CD8-positive, alpha-beta memory T cell (primary cell): ENCODE data around the gene DSCAML1. TPM values are rescaled to one million over a fixed set of nuclear protein-coding genes. Genes with fewer than 3 reads are reported as not detected.

Experiments used
- CTCF ChIA-PET: fragments of 350-600 bp; sonication (Branson Sonifier 250); formaldehyde crosslinking; loops from one replicate; lab custom pipeline; 2021; ENCODE audit warnings: antibody characterized with exemption; lab: Charles Lee
- POLR2A ChIA-PET: fragments of 350-600 bp; sonication (Branson Sonifier 250); formaldehyde crosslinking; loops from one replicate; lab custom pipeline; 2021; ENCODE audit warnings: antibody characterized with exemption; lab: Charles Lee
- DNase-seq, 5 donors: peaks; one replicate each; pipeline versions ENCODE4 v3.0.0 to v3.0.0-alpha.2; 2020 to 2022; ENCODE audit warnings: mixed read lengths in 1 of 5
- H3K27ac ChIP-seq: one replicate; pipeline ENCODE4 v1.7.0; 2013; ENCODE audit warnings: low read depth, mild to moderate bottlenecking, low read length, moderate library complexity
- H3K27me3 ChIP-seq: 2 replicates; pipeline ENCODE4 v1.7.0; 2013; ENCODE audit warnings: low read length, mild to moderate bottlenecking; ENCODE audit not compliant: insufficient read depth, poor library complexity, severe bottlenecking
- H3K36me3 ChIP-seq: 2 replicates; pipeline ENCODE4 v1.7.0; 2013; ENCODE audit warnings: mild to moderate bottlenecking, low read length, moderate library complexity; ENCODE audit not compliant: insufficient read depth
- H3K4me1 ChIP-seq: 2 replicates; pipeline ENCODE4 v1.7.0; 2013; ENCODE audit warnings: mild to moderate bottlenecking, low read length, moderate library complexity; ENCODE audit not compliant: insufficient read depth
- H3K4me3 ChIP-seq: 2 replicates; pipeline ENCODE4 v1.7.0; 2013; ENCODE audit warnings: mild to moderate bottlenecking, low read length
- H3K9me3 ChIP-seq: 2 replicates; pipeline ENCODE4 v1.7.0; 2013; ENCODE audit warnings: mild to moderate bottlenecking, low read length
- H3K27ac Mint-ChIP-seq, 8 donors: one replicate each; pipeline ENCODE4 v1.8.0; 2020 to 2021; ENCODE audit warnings: mixed read lengths in 8 of 8, mild to moderate bottlenecking in 6 of 8, inconsistent platforms in 3 of 8, moderate library complexity in 3 of 8
- H3K27me3 Mint-ChIP-seq, 2 donors: one replicate each; pipeline ENCODE4 v1.8.0; 2020 to 2021; ENCODE audit warnings: mixed read lengths in 2 of 2, mild to moderate bottlenecking in 1 of 2, moderate library complexity in 1 of 2
- H3K36me3 Mint-ChIP-seq, 3 donors: one replicate each; pipeline ENCODE4 v1.8.0; 2020 to 2021; ENCODE audit warnings: mixed read lengths in 3 of 3, inconsistent platforms in 1 of 3, mild to moderate bottlenecking in 1 of 3
- H3K4me1 Mint-ChIP-seq, 3 donors: one replicate each; pipeline ENCODE4 v1.8.0; 2020 to 2021; ENCODE audit warnings: mixed read lengths in 3 of 3, inconsistent platforms in 1 of 3, mild to moderate bottlenecking in 1 of 3
- H3K4me3 Mint-ChIP-seq, 7 donors: one replicate each; pipeline ENCODE4 v1.8.0; 2020 to 2021; ENCODE audit warnings: mixed read lengths in 7 of 7, mild to moderate bottlenecking in 6 of 7, moderate library complexity in 4 of 7, inconsistent platforms in 2 of 7
- H3K9me3 Mint-ChIP-seq, 5 donors: one replicate each; pipeline ENCODE4 v1.8.0; 2020 to 2022; ENCODE audit warnings: mixed read lengths in 5 of 5, mild to moderate bottlenecking in 3 of 5, moderate library complexity in 2 of 5, inconsistent platforms in 1 of 5
- polyA plus RNA-seq: library from polyadenylated mRNA; unstranded; fragments of 300-500 nt; fragmentation: Illumina TruSeq; gene quantifications from one replicate; pipeline ENCODE4 v1.2.3, GENCODE V29; 2021
- total RNA-seq, 2 experiments: library from RNA; stranded (reverse); gene quantifications; one replicate each; pipeline ENCODE4 v1.2.3, GENCODE V29; 2021

The DSCAML1 gene
- total and polyA plus RNA-seq, 3 experiments from 2014 or later: 0.48 to 0.91 TPM; not detected in 1

DNA sequence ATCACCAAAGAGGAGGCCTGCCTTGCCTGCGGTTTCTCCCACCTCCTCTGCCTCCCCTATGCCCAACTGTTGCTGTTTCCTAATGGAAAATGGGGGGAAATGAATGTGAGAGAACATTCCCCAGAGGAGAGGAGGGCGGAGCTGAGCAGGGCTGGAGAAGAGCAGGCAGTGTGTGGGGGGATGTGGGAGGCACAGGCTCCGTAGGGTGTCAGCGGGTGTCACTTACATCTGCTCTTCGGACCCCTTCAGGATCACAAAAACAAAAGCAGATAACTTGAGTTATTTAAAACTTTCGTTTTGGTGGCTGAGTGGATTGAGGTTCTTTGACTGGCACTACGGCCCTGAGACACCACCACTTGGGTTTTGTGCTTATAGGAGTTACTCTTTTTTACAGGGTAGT is 375.5 kb downstream of the DSCAML1 start:
- H3K4me3 ChIP-seq: no peak overlapping the region
- H3K27me3 ChIP-seq: no peaks in the 10 kb centered on the region
- DNase-seq: no peak
- H3K4me1 ChIP-seq: peaks cover 3% of the 10 kb centered on the region
- H3K4me3 Mint-ChIP-seq: no peak overlapping the region
- ChIA-PET POLR2A (no interaction called here), CTCF (no interaction called here)
- no peak overlapping the region for H3K27ac ChIP-seq
- H3K27ac Mint-ChIP-seq: no peak overlapping the region
- peaks cover 5 to 18% of the 10 kb centered on the region in 2 donors for H3K27me3 Mint-ChIP-seq
- no peaks in the 10 kb centered on the region for H3K9me3 ChIP-seq
- H3K4me1 Mint-ChIP-seq: peaks cover 4 to 6% (median 5%) of the 10 kb centered on the region in 3 donors
- no peaks in the 10 kb centered on the region for H3K9me3 Mint-ChIP-seq
- no peaks in the 10 kb centered on the region for H3K36me3 ChIP-seq
- no peaks in the 10 kb centered on the region for H3K36me3 Mint-ChIP-seq

DNA sequence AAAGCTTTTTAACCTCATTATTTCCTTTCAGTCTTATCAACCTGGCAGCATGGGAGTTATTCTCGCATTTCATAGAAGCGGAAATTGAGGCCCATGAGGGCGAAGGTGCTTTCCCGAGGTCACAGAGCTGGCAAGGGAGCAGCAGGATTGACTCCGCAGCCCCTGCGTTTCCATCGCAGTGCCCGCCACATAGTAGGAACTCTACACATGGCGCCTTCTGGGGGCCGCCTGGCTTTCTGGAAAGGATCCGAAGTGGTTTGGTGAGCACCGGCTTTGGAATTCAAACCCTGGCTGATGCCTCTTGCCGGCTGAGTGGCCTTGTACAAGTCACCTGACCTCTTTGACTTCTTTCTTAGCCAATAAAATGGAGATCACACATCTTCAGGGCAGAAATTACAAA is 376.0 kb downstream of the DSCAML1 start:
- ChIA-PET POLR2A (no interaction called here), CTCF (no interaction called here)
- H3K4me1 ChIP-seq: no peaks in the 10 kb centered on the region
- H3K4me1 Mint-ChIP-seq: peaks cover 0 to 2% (median under 1%) of the 10 kb centered on the region in 3 donors
- no peak overlapping the region for H3K4me3 ChIP-seq
- H3K4me3 Mint-ChIP-seq: no peak overlapping the region
- no peaks in the 10 kb centered on the region for H3K27me3 ChIP-seq
- H3K27ac Mint-ChIP-seq: no peak overlapping the region
- H3K9me3 ChIP-seq: no peaks in the 10 kb centered on the region
- no peaks in the 10 kb centered on the region for H3K9me3 Mint-ChIP-seq
- no peaks in the 10 kb centered on the region for H3K36me3 ChIP-seq
- no peak for DNase-seq
- peaks cover 5 to 15% of the 10 kb centered on the region in 2 donors for H3K27me3 Mint-ChIP-seq
- H3K36me3 Mint-ChIP-seq: no peaks in the 10 kb centered on the region
- H3K27ac ChIP-seq: no peak overlapping the region

GRCh38 chr11:117420598-117420997 is 376.4 kb downstream of the DSCAML1 start:
- no peaks in the 10 kb centered on the region for H3K4me1 ChIP-seq
- CTCF ChIA-PET: no interaction called here
- H3K27me3 ChIP-seq: no peaks in the 10 kb centered on the region
- Mint-ChIP-seq H3K27ac (no peak overlapping the region), H3K27me3 (peaks cover 5 to 13% of the 10 kb centered on the region in 2 donors), H3K36me3 (no peaks in the 10 kb centered on the region), H3K4me3 (no peak overlapping the region), H3K9me3 (no peaks in the 10 kb centered on the region), H3K4me1 (no peaks in the 10 kb centered on the region)
- no peaks in the 10 kb centered on the region for H3K9me3 ChIP-seq
- POLR2A ChIA-PET: no interaction called here
- no peak for DNase-seq
- no peak overlapping the region for H3K27ac ChIP-seq
- no peaks in the 10 kb centered on the region for H3K36me3 ChIP-seq
- no peak overlapping the region for H3K4me3 ChIP-seq

DNA sequence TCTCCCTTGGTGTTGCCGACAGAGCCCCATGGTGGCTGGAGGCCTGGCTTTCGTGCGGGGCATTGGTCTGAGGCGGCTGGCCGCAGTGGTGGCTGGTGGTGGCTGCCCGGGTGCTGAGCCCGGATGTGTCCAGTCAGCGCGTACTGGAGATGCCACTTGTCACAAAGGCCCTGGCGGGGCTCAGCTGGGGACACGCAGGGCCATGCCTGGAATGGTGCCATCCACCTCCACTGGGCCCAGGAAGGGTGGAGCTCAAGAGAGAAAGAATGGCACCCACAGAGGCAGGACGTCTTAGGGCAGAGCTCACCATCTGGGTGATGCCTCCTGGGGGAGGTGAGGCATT is 376.9 kb downstream of the DSCAML1 start:
- H3K27ac ChIP-seq: no peak overlapping the region
- CTCF ChIA-PET: no interaction called here
- no peak overlapping the region for H3K4me3 Mint-ChIP-seq
- H3K27me3 ChIP-seq: no peaks in the 10 kb centered on the region
- POLR2A ChIA-PET: no interaction called here
- no peaks in the 10 kb centered on the region for H3K4me1 Mint-ChIP-seq
- H3K36me3 ChIP-seq: no peaks in the 10 kb centered on the region
- H3K27ac Mint-ChIP-seq: no peak overlapping the region
- no peak overlapping the region for H3K4me3 ChIP-seq
- no peaks in the 10 kb centered on the region for H3K9me3 Mint-ChIP-seq
- no peaks in the 10 kb centered on the region for H3K9me3 ChIP-seq
- H3K36me3 Mint-ChIP-seq: no peaks in the 10 kb centered on the region
- DNase-seq: no peak
- peaks cover 5 to 13% of the 10 kb centered on the region in 2 donors for H3K27me3 Mint-ChIP-seq
- H3K4me1 ChIP-seq: no peaks in the 10 kb centered on the region

DNA sequence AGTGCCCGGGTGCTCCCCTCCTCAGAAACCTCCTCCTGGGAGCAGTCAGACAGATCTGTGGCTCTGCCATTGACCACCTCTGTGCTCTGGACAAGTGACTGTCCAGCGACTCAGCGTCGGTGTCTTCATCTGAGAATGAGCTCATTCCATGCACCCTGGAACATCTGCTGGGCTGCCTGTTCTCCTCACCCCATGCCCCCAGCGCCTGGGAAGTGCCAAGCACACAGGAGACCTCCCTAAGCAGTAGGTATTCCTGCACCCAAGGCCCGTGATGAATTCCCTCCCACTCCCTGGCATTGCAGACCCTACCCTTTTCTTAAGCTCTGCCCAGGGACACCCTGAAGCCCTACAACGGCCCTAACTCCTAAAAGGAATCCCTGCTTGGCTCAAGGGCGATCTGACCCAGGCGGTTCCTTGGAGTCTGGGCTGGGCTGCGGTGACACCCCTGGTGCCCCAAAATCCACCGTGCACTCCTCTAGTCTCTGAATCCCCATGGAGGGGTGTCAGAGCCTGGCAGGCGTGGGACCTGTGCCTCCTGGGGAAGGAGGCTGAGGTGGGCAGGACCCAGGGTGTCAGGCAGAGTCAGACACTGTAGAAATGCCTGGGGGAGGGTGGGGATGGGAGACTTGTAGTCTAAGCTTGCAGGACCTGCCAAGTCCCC is 377.4 kb downstream of the DSCAML1 start:
- POLR2A ChIA-PET: no interaction called here
- no peak overlapping the region for H3K4me3 ChIP-seq
- no peak for DNase-seq
- H3K36me3 ChIP-seq: no peaks in the 10 kb centered on the region
- peaks cover under 1 to 8% of the 10 kb centered on the region in 2 donors for H3K27me3 Mint-ChIP-seq
- H3K4me1 Mint-ChIP-seq: no peaks in the 10 kb centered on the region
- no peak overlapping the region for H3K27ac ChIP-seq
- no peaks in the 10 kb centered on the region for H3K27me3 ChIP-seq
- CTCF ChIA-PET: no interaction called here
- peak overlapping the region in 1 of 8 donors; percentile 11 for H3K27ac Mint-ChIP-seq
- no peaks in the 10 kb centered on the region for H3K4me1 ChIP-seq
- H3K4me3 Mint-ChIP-seq: no peak overlapping the region
- no peaks in the 10 kb centered on the region for H3K9me3 Mint-ChIP-seq
- no peaks in the 10 kb centered on the region for H3K9me3 ChIP-seq
- no peaks in the 10 kb centered on the region for H3K36me3 Mint-ChIP-seq

DNA sequence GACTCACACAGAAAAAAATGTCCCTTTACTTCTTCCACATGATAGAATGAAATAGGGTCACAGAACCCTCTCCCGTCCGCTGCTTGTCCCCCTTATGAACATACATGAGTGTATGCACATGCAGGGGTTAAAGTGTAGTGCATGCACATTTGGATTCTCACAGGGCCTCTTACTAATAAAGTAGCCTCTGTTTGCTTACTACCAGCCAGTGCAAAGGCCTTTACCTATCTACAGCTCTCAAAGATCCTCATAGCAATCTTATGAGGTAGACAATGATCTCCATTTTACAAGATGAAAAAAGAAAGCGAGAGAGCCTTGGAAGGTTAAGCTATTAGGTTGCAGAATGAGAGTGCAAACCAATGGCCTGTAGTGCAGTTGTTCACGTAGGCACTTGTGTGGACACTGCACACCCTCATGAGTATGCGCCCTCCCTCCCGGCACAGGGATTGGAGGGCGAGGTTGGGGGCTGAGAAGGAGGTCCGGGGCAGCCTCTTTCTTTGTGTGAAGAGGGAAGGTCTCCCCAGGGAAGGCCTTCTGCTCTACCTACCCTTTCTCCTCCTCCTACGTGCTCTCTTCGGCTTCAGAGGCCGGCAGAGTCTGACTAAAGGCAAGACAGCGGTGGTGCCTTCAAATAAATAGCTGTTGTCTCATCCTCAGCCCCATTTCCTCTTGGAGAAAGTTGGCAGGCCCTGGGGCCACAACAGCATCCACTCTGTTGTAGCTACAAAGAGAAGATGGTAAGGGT is 378.1 kb downstream of the DSCAML1 start:
- no peak overlapping the region for H3K27ac Mint-ChIP-seq
- ChIA-PET CTCF (no interaction called here), POLR2A (no interaction called here)

DNA sequence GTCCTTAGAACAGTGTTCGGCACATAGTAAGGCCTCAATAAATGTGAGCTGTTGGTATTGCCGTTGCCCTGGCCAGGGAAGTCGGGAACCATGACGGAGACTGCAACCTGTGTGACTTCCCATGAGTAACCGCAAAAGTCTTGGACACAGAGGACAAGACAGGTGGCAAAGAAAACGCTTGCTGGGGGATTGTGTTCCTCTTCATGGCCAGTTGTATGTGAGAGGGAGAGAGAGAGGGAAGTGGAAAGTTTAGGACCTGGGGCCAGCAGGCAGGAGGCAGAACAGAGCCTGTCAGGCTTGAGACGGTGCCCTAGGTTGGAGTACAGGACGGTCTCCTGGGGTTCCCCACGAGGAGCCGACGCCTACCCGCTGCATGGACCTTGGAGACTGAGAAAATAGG is 379.2 kb downstream of the DSCAML1 start:
- Histone ChIP-seq H3K36me3 (no peaks in the 10 kb centered on the region), H3K4me1 (no peaks in the 10 kb centered on the region), H3K27ac (no peak overlapping the region), H3K9me3 (no peaks in the 10 kb centered on the region), H3K4me3 (no peak overlapping the region), H3K27me3 (no peaks in the 10 kb centered on the region)
- no peaks in the 10 kb centered on the region for H3K27me3 Mint-ChIP-seq
- POLR2A ChIA-PET: no interaction called here
- H3K36me3 Mint-ChIP-seq: peaks cover 0 to 5% (median 3%) of the 10 kb centered on the region in 3 donors
- CTCF ChIA-PET: no interaction called here
- no peak overlapping the region for H3K4me3 Mint-ChIP-seq
- H3K27ac Mint-ChIP-seq: peak overlapping the region in 1 of 8 donors; percentile 27
- no peak for DNase-seq
- no peaks in the 10 kb centered on the region for H3K9me3 Mint-ChIP-seq
- no peaks in the 10 kb centered on the region for H3K4me1 Mint-ChIP-seq

More for the DNA sequence above, 378.1 kb downstream of the DSCAML1 start:
- no peaks in the 10 kb centered on the region for H3K36me3 ChIP-seq
- Mint-ChIP-seq H3K4me3 (no peak overlapping the region), H3K9me3 (no peaks in the 10 kb centered on the region), H3K27me3 (peaks cover 0 to 5% of the 10 kb centered on the region in 2 donors), H3K36me3 (no peaks in the 10 kb centered on the region), H3K4me1 (no peaks in the 10 kb centered on the region)
- no peak overlapping the region for H3K4me3 ChIP-seq
- DNase-seq: no peak
- H3K27ac ChIP-seq: no peak overlapping the region
- H3K4me1 ChIP-seq: no peaks in the 10 kb centered on the region
- H3K9me3 ChIP-seq: no peaks in the 10 kb centered on the region
- H3K27me3 ChIP-seq: no peaks in the 10 kb centered on the region

- H3K36me3 ChIP-seq: no peaks in the 10 kb centered on the region
- no peaks in the 10 kb centered on the region for H3K4me1 Mint-ChIP-seq
- no peaks in the 10 kb centered on the region for H3K27me3 Mint-ChIP-seq
- no peak overlapping the region for H3K4me3 ChIP-seq
- no peaks in the 10 kb centered on the region for H3K9me3 Mint-ChIP-seq
- peaks cover 0 to 6% (median 6%) of the 10 kb centered on the region in 3 donors for H3K36me3 Mint-ChIP-seq
- no peak overlapping the region for H3K27ac ChIP-seq
- peak overlapping the region in 1 of 8 donors; percentile 41 for H3K27ac Mint-ChIP-seq
- POLR2A ChIA-PET: no interaction called here
- no peak for DNase-seq
- H3K4me1 ChIP-seq: no peaks in the 10 kb centered on the region
- no peaks in the 10 kb centered on the region for H3K9me3 ChIP-seq
- no peak overlapping the region for H3K4me3 Mint-ChIP-seq
- no peaks in the 10 kb centered on the region for H3K27me3 ChIP-seq
- CTCF ChIA-PET: no interaction called here
Observed at GRCh38 chr11:117417342-117417741, 379.7 kb downstream of the DSCAML1 start.
